Measurements from ENCODE around the gene SLIT3.
"Not testable (repeated sequence)": the region's sequence is repeated elsewhere in the genome, so short reads cannot be mapped to it uniquely, and the experiment has no call there.

- not testable (repeated sequence) for TF ChIP-seq EZH2 (IDR thresholded peaks at IDR 0.05; ENCODE audit: borderline replicate concordance); CTCF (IDR thresholded peaks at IDR 0.05; ENCODE audit: poor library complexity); EZH2phosphoT487 (IDR thresholded peaks at IDR 0.05; ENCODE audit: low read depth, severe bottlenecking, unreplicated experiment)
Observed at GRCh38 chr5:169105582-169105981, 195.4 kb downstream of the SLIT3 start.
